OCI-M2 (cell line): ENCODE results near the gene OR2V2.
"Not testable (repeated sequence)": the region's sequence is repeated elsewhere in the genome, so short reads cannot be mapped to it uniquely, and the experiment has no call there.

Source experiments
- DNase-seq: peaks from one replicate; lab custom pipeline; 2025; ENCODE audit not compliant: unreplicated experiment; lab: John Stamatoyannopoulos, UW

OR2V2 gene

DNA sequence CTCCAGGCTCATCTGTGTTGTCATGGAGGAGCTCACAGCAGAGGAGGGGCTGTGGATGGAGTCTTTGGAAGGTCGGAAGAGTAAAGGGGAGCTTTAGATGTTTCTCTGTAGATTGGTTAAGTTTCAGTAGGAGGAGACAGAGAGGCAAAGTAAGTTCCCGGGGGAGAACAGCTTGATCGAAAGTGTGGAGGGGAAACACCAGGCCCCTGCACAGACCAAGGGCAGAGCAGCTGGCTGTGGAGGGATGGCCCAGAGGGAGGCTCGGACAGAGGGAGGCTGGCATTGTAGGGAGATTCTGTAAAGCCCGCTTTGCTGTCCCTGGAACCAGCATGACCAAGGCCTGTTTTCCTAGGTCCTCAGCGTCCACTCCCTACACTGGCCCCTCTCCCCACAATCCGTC lies 5.3 kb upstream of the OR2V2 start:
- no peak for DNase-seq

- no peak for DNase-seq
Measured at GRCh38 chr5:181145133-181145532, 2.3 kb upstream of the OR2V2 start.

DNA sequence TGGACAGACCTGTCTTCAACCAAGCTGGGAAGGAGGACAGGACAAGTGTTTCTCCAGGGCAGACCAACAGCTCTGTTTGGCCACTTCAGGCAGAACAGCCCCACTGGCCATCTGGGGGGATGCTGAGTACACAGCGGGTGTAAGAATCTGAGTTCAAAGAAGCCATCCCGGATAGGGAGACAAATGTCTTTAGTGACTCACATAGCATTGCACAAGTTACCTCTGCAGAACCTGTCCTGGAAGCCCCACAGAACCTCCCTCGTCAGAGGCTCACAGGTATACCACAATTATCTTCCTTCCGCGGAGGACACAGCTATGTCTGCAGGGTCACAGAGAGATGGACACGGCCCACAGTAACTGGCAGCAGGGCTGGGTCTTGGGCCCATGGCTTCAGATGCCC lies 2.0 kb downstream of the OR2V2 start:
- DNase-seq: no peak

DNA sequence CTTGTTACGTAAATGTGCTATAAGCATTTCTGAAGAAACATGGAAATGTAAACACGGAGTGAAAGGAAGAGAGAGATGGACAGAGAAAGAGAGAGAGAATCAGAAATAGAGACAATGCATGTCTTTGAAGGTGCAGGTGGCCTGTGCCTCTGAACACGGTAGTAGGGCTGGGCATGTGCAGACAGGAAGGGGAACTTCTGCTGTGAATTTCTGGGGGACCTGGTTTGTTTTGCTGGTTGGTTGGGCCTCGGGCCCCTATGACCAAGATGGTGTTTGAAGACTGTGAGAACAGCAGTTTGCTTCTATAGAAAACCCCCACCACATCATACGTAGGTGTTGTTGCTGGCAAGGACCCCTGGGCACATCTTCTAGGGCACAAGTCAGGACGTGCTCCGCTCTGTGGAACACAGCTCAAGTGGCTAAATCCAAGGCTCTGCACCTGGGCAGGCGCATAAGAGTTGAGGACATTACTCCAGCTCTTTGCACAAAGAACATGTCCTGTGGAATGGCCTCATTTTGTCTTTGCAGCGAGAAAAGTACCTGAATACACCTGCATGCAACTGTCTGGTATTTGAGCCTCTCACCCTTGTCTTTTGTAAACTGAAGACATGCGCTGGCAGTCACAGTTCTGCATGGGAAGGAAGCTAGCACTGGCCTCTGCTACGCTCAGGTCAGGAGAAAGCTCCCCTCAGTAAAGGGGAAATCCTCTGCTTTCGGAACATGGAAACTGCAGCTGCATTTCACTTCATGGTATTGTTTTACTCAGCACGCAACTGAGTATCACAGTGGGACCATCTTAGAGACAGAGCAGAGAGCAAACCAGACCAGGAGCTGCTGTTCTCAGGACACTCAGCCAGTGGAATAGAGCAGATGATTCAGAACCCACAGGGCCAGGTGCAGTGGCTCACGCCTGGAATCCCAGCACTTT lies 2.7 kb downstream of the OR2V2 start:
- DNase-seq: no peak

- no peak for DNase-seq
Measured at GRCh38 chr5:181151146-181151545, 3.8 kb downstream of the OR2V2 start.

GRCh38 chr5:181152406-181152805 lies 5.0 kb downstream of the OR2V2 start:
- DNase-seq: no peak

DNA sequence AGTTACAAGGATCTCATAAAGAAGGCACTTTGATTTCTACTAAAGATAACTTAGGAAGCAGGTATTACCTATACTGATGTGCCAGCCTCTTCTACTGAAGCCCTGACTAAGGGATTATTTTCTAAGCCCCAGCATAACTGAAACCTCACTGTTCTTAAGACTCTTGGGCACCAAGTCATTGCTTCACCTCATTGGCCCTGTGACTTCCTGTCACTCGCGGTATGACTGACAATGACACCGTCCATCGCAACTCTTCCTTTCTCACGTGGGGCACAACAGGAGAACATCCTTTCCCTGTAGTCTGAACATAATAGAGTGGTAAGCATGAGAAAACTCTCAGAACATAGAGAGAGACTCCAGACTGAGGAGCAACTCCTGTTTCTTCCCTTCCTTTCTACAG lies 6.4 kb downstream of the OR2V2 start:
- no peak for DNase-seq

GRCh38 chr5:181156758-181157157 lies 9.4 kb downstream of the OR2V2 start:
- no peak for DNase-seq

- DNase-seq: no peak
Measured at GRCh38 chr5:181158869-181159268, 11.5 kb downstream of the OR2V2 start.

- DNase-seq: peak; percentile 44
Measured at GRCh38 chr5:181159286-181160151, 12.1 kb downstream of the OR2V2 start.

DNA sequence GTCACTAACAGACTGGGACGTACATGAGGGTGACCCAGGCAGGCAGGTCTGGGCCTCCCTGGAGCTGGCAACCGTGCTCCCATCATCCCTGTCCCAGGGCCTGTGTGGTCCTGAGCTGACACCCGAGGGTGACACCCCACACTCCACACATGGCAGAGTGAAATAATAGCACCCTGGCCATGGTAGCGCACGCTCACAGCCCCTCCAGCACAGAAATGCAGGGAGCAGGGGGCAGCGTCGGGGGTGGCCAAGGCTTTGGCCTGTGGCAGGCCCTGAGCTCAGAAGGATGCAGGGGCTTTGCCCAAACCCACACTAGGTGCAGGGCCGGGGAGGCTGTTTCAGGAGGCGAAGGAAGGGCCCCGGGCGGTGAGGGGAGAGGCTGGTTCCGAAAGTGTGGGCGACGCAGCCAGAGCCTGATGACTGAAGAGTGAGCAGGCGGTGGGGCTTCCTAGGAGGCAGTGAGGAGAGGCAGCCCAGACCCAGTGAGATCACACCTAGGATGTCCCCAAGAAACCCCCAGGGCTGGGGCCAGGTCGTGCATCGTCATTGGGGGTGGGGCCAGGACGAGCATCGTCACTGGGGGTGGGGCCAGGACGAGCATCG lies 12.9 kb downstream of the OR2V2 start:
- no peak for DNase-seq

- not testable (repeated sequence) for DNase-seq
Measured at GRCh38 chr5:181160755-181161533, 13.6 kb downstream of the OR2V2 start.

DNA sequence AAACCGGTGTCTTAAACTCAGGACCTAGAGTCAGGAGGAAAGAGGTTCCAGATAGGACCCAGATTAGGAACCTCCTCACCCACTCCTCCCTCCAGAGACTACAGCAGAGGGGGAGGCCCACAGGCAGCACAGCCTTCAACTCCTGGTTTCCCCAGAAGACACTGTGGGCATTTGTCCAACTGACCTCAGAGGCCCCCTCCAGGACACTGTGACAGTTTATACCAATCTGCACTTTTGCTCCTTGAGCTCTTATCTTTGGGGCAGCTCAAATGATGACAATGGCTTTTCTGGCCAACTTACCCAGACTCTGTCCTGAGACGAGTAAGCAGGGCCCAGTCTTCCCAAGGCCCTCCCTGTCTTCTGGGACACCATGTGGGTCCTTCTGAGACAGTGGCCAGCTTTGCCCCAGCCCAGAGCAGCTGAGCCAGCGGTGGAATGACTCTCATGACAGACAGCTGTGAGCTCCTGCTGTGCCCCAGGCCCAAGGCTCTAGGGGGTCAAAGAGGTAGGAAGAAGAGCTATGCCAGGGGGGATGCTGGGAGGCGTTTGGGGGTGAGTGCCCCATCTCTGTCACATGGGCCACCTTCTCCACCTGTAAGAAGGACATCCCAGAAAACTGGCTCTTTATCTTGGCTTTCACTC lies 14.3 kb downstream of the OR2V2 start:
- DNase-seq: no peak

GRCh38 chr5:181163487-181164075 lies 16.2 kb downstream of the OR2V2 start:
- DNase-seq: no peak

DNA sequence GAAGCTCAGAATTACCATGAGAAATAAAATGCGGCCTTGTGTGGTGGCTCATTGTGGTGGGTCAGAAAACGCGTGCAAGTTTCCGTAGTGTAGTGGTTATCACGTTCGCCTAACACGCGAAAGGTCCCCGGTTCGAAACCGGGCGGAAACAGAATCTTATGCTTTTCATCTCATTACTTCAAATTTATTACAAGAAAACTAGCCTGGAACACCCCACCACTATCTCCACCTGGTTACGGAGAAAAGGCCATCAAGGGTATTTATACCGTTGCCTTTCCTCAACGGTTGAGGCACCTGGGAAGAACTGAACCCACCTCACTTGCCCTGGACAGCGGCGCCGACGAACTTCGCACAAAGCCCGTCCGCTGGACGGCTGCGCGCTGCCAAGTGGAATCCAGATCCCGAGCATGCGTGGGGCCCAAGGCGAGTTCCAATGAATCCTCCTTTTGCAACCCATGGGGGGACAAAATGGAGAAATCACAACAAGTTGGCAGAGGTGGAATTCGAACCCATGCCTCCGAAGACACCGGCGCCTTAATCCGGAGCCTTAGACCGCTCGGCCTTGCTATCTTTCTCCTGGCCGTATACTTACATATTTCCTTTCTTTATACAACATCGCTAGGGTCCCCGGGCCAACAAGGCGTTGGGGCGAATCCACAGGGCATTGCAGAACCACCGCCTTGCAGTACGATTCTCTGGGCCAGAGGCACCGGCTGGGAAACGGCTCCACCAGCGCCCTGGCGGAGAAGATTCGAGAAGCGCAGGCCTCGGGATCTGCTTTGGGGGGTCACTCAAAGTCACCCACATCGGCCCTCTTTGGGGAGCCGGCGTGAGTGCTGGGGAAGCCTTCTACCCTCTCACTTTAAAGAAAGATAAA lies 16.9 kb downstream of the OR2V2 start:
- no peak for DNase-seq

- DNase-seq: no peak
Measured at GRCh38 chr5:181166812-181167733, 19.7 kb downstream of the OR2V2 start.

GRCh38 chr5:181167814-181168488 lies 20.6 kb downstream of the OR2V2 start:
- DNase-seq: no peak
